Stimulated activated CD4-positive, alpha-beta T cell treated with anti-CD3 and anti-CD28 coated beads, Interleukin-4, amount 100 ng/mL, for 24 hours (primary cell): ENCODE results near the gene UBE2E1.
A peak's percentile ranks its signal among the peaks of the same experiment; 100 is the strongest.
"Not testable (repeated sequence)": the region's sequence is repeated elsewhere in the genome, so short reads cannot be mapped to it uniquely, and the experiment has no call there.

Experiments used
- DNase-seq: peaks from one replicate; pipeline ENCODE4 v3.0.0-alpha.2; 2020

UBE2E1 gene

DNA sequence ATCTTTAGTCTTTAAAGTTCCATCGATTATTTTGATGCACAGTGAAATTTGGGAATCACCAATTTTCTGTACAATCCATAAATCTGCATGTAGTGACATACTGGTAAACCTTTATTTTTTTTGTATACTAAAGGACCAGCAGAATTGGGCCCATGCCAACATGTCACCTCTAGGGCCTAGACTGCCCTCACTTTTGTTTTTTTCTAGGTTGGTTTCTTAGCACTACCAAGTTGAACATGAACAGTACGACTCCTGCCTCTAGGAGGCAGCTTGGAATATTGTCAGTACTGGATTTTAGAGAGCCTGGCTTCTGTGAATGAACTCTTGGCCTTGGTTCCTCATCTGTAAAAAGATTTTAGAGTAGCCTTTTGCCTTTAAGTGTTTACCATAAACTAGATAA is 78.7 kb downstream of the UBE2E1 start:
- no peak for DNase-seq

GRCh38 chr3:23885210-23885609 is 79.5 kb downstream of the UBE2E1 start:
- DNase-seq: no peak

DNA sequence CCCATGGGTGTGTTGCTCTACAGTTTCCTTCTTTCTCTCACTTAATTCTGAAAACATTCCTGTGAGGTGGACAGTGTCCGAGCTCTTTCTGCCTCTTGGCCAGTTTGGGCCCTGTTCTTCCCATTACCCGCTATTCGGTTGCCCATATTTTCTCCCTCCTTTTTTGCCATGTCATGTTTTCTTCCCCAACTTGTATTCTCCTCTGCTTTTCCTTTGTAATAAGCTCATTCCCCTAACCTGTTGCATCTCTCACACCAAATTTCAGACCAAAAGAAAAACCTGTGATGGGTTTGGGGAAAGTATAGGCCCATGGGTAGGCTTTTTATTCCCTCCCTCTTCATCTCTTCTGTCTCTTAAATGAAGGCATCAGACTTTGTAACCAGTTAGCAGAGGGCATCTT is 80.6 kb downstream of the UBE2E1 start:
- no peak for DNase-seq

- peak; percentile 10 for DNase-seq
These were observed 83.0 kb downstream of the UBE2E1 start for GRCh38 chr3:23888617-23889228.

DNA sequence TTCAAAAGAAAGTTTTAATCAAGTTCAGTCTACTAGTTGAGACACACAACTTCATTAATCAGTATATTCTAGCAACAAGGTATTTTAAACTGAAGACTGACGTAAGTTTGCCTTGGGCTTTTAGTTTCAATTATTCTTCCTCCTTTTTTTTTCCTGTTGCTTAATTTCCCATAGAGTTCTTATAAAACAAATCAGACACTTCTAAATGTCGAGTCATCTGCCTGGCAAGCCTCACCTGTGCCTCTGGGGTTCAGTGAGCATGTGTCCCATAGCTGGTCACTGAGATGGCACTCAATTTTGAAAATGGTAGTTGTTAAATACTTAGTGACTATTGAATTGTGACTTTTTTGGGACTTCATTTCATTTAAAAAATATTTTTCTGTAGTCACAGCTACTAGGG is 83.6 kb downstream of the UBE2E1 start:
- no peak for DNase-seq

DNA sequence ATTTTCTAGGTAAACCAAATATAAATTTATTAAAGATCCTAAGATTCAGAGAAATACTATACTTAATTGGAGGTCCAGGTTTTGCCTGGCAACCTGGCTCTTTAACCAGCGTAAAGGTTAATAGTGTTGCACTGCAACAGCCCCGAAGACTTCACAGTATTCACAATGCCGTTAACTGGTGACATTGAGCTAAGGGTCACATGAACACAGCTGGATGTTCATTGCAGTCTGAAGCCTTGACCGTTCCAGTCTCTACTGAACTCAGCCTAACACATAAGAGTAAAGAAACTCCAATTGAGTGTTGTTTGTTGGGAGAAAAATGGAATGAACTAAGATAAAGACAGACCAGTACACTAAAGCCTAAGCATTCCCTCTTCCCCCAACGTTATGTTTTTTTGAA is 84.2 kb downstream of the UBE2E1 start:
- no peak for DNase-seq

- no peak for DNase-seq
These were observed 88.7 kb downstream of the UBE2E1 start for GRCh38 chr3:23894254-23895061.

- DNase-seq: no peak
These were observed 89.4 kb downstream of the UBE2E1 start for GRCh38 chr3:23895181-23895580.

- DNase-seq: no peak
These were observed 95.0 kb downstream of the UBE2E1 start for GRCh38 chr3:23900744-23901143.

DNA sequence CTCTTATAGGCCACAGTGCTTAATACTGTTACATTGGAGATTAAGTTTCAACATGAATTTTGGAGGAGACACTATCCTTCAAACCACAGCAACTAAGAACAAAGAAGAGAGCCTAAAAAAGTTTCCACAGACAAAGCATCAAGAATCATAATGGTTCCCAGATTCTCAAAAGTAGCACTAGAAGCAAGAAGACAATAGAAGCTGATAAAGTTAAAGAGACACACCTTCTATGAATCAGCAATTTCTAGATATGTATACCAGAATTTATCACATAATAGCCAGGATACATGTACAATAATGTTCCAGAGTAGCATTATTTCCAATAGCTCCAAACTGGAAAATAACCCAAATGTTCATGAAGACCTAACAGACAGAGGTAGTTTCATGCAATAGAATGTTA is 98.8 kb downstream of the UBE2E1 start:
- DNase-seq: no peak

GRCh38 chr3:23909341-23909740 is 103.6 kb downstream of the UBE2E1 start:
- DNase-seq: no peak

DNA sequence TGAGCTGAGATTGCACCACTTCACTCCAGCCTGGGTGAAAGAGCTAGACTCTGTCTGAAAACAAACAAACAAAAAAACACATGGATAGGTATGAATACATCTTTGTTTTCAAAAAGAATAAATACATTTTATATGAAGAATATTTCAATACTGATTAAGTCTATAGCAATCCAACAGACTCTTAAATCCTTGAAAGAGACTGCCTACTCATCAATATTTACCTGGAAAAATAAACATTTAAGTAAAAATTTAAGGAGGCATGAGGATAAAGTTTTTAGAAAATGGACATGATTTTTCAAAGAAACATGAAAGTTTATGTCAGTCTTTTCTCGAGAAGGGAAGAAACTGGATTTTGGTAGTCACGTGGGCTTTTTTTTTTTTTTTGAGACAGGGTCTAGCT is 105.6 kb downstream of the UBE2E1 start:
- DNase-seq: no peak

GRCh38 chr3:23912335-23912734 is 106.6 kb downstream of the UBE2E1 start:
- DNase-seq: not testable (repeated sequence)

DNA sequence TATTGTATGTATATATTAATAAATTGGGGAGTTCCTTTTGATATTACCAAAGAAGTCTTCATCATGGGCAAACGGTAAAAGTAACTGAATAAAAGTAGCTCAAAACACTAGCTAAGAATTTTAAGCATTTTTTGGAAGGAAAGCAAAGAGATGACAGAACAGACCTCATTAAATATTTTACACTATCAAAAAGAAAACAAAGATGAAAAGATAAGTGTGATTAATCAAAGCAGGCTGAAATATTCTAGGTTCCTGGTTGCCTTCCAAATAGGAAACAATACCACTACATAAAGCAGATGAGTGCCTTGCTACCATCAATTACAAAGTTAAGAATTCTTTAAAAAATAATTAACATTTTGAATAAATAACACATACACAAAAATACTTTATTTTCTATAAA is 107.4 kb downstream of the UBE2E1 start:
- DNase-seq: no peak

- no peak for DNase-seq
These were observed 108.4 kb downstream of the UBE2E1 start for GRCh38 chr3:23913873-23914743.

DNA sequence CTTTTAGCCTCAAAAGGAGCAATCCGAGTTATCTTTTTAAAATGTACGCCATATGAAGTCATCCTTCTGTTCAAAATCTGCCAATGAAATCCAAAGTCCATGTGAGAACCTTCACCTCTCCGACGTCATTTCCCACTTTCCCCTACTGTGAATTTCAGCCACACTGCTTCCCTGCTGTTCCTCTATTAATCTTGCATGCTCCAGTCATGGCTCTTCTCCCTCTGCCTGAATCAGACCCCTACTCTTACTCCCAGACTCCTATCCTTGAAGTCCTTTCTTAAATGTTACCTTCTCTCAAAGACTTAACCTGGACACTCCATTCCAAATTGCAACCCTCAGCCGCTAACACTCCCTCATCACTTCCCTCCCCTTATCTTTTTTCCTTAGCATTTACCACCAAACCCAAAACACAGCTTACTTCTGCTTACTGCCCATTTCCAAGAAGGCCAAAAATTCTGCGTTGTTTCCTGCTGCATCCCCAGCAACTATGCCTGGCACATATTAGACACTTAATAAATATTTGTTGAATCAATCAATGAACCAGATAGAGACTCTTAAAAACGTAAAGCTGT is 109.9 kb downstream of the UBE2E1 start:
- DNase-seq: no peak

DNA sequence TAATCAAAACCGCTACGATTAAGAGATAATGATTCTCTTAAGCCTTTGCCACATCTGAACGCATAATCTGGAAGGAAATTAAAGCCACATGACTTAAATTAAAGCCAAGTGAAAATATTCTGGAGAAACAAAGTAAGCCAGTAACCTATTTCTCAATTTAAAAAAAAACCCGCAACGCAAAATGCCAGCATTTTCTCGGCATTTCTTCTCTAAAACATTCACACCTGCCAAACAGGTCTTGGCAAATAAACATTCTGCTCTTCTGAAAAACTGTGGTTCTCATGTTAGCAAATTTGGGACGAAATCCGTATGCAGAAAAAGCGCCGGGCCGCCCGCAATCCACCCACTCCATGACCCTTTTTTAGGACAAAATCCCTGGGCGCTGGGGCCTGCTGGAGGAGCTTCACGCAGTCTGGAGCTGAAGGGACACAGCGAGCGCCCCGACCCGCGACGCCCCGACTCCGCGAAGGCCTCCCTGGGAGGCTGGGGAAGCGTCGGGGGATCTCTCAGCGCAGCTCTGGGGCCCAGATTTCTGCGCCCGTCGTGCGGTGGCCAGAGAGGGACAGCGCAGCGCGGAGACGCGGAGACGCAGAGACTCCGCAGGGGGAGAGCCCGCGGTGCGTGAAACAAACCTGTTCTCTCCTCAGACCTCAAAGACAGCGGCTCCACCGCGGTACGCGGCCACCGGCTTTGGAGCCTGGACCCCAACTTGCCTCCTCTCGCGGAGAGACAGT is 110.6 kb downstream of the UBE2E1 start:
- DNase-seq: no peak

GRCh38 chr3:23916886-23917678 is 111.3 kb downstream of the UBE2E1 start, which contains the start of the genes NKIRAS1 and RPL15:
Gene NKIRAS1 (minus strand): TSS chr3:23916990. CDS start chr3:23910904, 6,086 bp downstream.
Gene RPL15 (plus strand): TSS chr3:23917132. CDS start chr3:23917860, 728 bp downstream.
- peak; percentile 97 for DNase-seq

DNA sequence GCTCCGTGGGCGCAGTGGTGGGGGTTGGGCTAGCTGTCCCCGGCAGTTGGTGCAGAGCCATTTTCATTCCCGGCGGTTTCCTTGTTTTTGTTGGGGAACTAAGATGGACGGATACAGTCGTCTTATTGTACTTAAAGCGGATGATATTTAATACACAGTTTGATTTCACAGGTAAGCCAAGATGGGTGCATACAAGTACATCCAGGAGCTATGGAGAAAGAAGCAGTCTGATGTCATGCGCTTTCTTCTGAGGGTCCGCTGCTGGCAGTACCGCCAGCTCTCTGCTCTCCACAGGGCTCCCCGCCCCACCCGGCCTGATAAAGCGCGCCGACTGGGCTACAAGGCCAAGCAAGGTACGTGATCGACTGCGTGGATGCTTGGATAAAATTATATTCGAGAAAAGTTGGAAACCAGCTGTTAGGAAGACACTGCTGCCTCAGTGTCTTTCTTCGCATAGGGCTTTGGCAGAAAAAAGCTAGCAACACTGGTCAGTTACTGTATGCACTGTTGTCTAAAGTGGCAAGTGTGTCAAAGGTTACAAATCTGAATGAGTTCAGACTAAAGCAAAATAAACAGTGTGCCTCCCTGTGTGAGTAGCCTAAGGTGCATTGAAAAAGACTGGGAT is 112.0 kb downstream of the UBE2E1 start:
- DNase-seq: not testable (repeated sequence)

GRCh38 chr3:23918331-23918730 is 112.6 kb downstream of the UBE2E1 start:
- not testable (repeated sequence) for DNase-seq

DNA sequence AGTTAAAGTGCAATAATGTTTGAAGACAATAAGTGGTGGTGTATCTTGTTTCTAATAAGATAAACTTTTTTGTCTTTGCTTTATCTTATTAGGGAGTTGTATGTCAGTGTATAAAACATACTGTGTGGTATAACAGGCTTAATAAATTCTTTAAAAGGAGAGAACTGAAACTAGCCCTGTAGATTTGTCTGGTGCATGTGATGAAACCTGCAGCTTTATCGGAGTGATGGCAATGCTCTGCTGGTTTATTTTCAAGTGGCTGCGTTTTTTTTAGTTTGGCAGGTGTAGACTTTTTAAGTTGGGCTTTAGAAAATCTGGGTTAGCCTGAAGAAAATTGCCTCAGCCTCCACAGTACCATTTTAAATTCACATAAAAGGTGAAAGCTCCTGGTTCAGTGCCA is 113.9 kb downstream of the UBE2E1 start:
- no peak for DNase-seq
